Measurements from ENCODE around the gene FANK1.

FANK1 gene

GRCh38 chr10:125992254-125992653 is 95.9 kb downstream of the FANK1 start:
- no peak for DNase-seq

- no peak for DNase-seq
These were observed 98.2 kb downstream of the FANK1 start for GRCh38 chr10:125994601-125995000.

GRCh38 chr10:125995726-125996304 is 99.5 kb downstream of the FANK1 start:
- DNase-seq: no peak

- no peak for DNase-seq
These were observed 101.2 kb downstream of the FANK1 start for GRCh38 chr10:125997586-125997985.

GRCh38 chr10:125999694-126000093 is 103.3 kb downstream of the FANK1 start:
- no peak for DNase-seq

- no peak for DNase-seq
These were observed 105.2 kb downstream of the FANK1 start for GRCh38 chr10:126001576-126001975.

GRCh38 chr10:126004752-126005151 is 108.4 kb downstream of the FANK1 start:
- no peak for DNase-seq

- DNase-seq: no peak
These were observed 109.9 kb downstream of the FANK1 start for GRCh38 chr10:126006264-126006663.

- no peak for DNase-seq
These were observed 110.5 kb downstream of the FANK1 start for GRCh38 chr10:126006906-126007305.

- no peak for DNase-seq
These were observed 113.3 kb downstream of the FANK1 start for GRCh38 chr10:126009650-126010049.

GRCh38 chr10:126011995-126012394 is 115.6 kb downstream of the FANK1 start:
- DNase-seq: no peak

- no peak for DNase-seq
These were observed 116.1 kb downstream of the FANK1 start for GRCh38 chr10:126012485-126012884.

GRCh38 chr10:126013489-126014281 is 117.3 kb downstream of the FANK1 start:
- DNase-seq: no peak

GRCh38 chr10:126014309-126014708 is 117.9 kb downstream of the FANK1 start:
- DNase-seq: no peak

GRCh38 chr10:126015413-126015812 is 119.0 kb downstream of the FANK1 start:
- no peak for DNase-seq

- no peak for DNase-seq
These were observed 119.9 kb downstream of the FANK1 start for GRCh38 chr10:126016156-126016805.

GRCh38 chr10:126016882-126017281 is 120.5 kb downstream of the FANK1 start:
- no peak for DNase-seq

GRCh38 chr10:126017961-126018560 is 121.7 kb downstream of the FANK1 start:
- DNase-seq: no peak

- DNase-seq: no peak
These were observed 125.6 kb downstream of the FANK1 start for GRCh38 chr10:126021833-126022500.

- no peak for DNase-seq
These were observed 126.5 kb downstream of the FANK1 start for GRCh38 chr10:126022841-126023240.

- DNase-seq: no peak
These were observed 131.3 kb downstream of the FANK1 start for GRCh38 chr10:126027692-126028091.

- DNase-seq: no peak
These were observed 133.6 kb downstream of the FANK1 start for GRCh38 chr10:126029999-126030398.

- no peak for DNase-seq
These were observed 138.2 kb downstream of the FANK1 start for GRCh38 chr10:126034586-126034985.

Measured in SW 1271 (cell line).